Type B pancreatic cell (in vitro differentiated cells): ENCODE measurements around the gene DAD1. TPM values are rescaled to one million over a fixed set of nuclear protein-coding genes. Genes with fewer than 3 reads are reported as not detected.
A peak's percentile ranks its signal among the peaks of the same experiment; 100 is the strongest.
"Not testable (repeated sequence)": the region's sequence is repeated elsewhere in the genome, so short reads cannot be mapped to it uniquely, and the experiment has no call there.

ENCODE experiments used
- DNase-seq: peaks from one replicate; pipeline ENCODE4 v3.0.0; 2021; ENCODE audit warnings: mixed read lengths; ENCODE audit not compliant: unreplicated experiment; ENCODE audit errors: extremely low spot score
- H3K27ac Mint-ChIP-seq: 2 replicates; pipeline ENCODE4 v1.8.0; 2021; ENCODE audit warnings: mild to moderate bottlenecking, mixed read lengths
- H3K27me3 Mint-ChIP-seq: 2 replicates; pipeline ENCODE4 v1.8.0; 2021; ENCODE audit warnings: mixed read lengths
- H3K36me3 Mint-ChIP-seq: 2 replicates; pipeline ENCODE4 v1.8.0; 2021; ENCODE audit warnings: mixed read lengths
- H3K4me1 Mint-ChIP-seq: one replicate; pipeline ENCODE4 v1.8.0; 2021; ENCODE audit warnings: mixed read lengths; ENCODE audit not compliant: unreplicated experiment
- H3K4me3 Mint-ChIP-seq: 2 replicates; pipeline ENCODE4 v1.8.0; 2021; ENCODE audit warnings: mild to moderate bottlenecking, mixed read lengths
- H3K9me3 Mint-ChIP-seq: 2 replicates; pipeline ENCODE4 v1.8.0; 2021; ENCODE audit warnings: mixed read lengths
- total RNA-seq: library from RNA; stranded (reverse); gene quantifications from 2 replicates; pipeline ENCODE4 v1.2.1, GENCODE V29; 2021; ENCODE audit warnings: low replicate concordance
- TF ChIP-seq, protein P1 (sequence below): fragments of 200-600 bp; sonication (generic); conservative IDR thresholded peaks from 2 replicates; pipeline ENCODE4 v1.5.0; 2021; ENCODE audit warnings: antibody characterized with exemption, mild to moderate bottlenecking

The DAD1 gene
- total RNA-seq, 1 donor from 2014 or later: 191 TPM

DNA sequence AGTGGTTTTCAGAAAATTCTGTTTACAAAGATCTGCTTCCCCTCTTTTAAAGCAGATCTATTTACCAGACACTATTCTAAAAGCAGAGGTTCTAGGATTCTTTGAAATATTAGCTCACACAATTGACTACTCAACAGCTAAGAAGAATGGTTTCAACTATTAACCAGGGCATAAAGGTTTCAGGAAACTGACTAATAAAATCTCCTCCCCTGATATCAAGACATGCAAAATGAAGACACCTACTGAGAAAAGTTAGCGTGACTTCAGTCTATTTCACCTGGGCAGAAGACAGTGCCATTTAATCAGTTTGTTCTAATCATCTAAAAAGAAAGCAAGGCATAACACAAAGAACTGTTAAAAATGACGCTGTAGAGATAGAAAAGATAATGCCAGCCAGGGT lies 22.2 kb downstream of the DAD1 start:
- no peak for DNase-seq
- H3K9me3 Mint-ChIP-seq: no peaks in the 10 kb centered on the region
- peaks cover 29% of the 10 kb centered on the region for H3K36me3 Mint-ChIP-seq
- H3K27ac Mint-ChIP-seq: no peak overlapping the region
- H3K27me3 Mint-ChIP-seq: no peaks in the 10 kb centered on the region
- H3K4me1 Mint-ChIP-seq: peaks cover 24% of the 10 kb centered on the region
- TF ChIP-seq, protein P1, sequence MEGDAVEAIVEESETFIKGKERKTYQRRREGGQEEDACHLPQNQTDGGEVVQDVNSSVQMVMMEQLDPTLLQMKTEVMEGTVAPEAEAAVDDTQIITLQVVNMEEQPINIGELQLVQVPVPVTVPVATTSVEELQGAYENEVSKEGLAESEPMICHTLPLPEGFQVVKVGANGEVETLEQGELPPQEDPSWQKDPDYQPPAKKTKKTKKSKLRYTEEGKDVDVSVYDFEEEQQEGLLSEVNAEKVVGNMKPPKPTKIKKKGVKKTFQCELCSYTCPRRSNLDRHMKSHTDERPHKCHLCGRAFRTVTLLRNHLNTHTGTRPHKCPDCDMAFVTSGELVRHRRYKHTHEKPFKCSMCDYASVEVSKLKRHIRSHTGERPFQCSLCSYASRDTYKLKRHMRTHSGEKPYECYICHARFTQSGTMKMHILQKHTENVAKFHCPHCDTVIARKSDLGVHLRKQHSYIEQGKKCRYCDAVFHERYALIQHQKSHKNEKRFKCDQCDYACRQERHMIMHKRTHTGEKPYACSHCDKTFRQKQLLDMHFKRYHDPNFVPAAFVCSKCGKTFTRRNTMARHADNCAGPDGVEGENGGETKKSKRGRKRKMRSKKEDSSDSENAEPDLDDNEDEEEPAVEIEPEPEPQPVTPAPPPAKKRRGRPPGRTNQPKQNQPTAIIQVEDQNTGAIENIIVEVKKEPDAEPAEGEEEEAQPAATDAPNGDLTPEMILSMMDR: no peak
- H3K4me3 Mint-ChIP-seq: no peak overlapping the region

DNA sequence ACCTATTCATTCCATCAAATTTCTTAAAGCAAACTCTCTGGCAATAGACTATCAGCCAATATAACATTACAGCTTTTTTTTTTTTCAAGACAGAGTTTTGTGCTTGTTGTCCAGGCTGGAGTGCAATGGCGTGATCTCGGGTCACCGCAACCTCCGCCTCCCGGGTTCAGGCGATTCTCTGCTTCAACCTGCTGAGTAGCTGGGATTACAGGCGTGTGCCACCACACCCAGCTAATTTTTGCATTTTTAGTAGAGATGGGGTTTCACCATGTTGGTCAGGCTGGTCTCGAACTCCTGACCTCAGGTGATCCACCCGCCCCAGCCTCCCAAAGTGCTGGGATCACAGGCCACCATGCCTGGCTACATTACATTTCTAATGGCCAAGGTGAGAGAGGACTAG lies 22.8 kb downstream of the DAD1 start:
- H3K27me3 Mint-ChIP-seq, H3K9me3 Mint-ChIP-seq, DNase-seq, H3K4me3 Mint-ChIP-seq, H3K27ac Mint-ChIP-seq: not testable (repeated sequence)
- H3K36me3 Mint-ChIP-seq: peaks cover 34% of the 10 kb centered on the region
- peaks cover 30% of the 10 kb centered on the region for H3K4me1 Mint-ChIP-seq

DNA sequence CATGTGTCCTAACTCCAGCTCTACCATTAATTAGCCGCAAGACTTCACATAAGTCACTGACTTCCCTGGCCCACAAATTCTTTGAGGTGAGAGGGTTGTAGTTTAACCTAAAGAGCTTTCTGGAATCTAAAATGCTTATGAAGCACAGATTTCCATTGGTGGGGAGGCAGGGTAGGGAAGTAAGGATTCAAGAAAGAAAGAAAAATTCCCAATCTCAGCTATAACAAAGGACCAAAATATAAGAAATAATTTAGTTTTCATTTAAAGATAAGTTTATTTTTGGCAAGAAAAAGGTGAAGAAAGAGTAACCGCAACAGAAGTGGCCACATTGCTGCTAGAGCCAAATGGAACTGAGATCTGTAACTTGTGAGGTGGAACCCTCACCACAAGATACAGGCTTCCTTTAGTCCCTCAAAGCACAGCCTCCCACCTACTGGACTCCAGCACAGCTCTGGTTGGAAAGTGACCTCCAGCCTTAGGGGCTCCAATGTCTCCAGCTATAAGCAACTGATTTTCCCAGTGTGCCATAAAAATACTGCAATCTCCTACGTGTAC lies 23.6 kb downstream of the DAD1 start:
- TF ChIP-seq, protein P1: no peak
- Mint-ChIP-seq H3K27me3 (no peaks in the 10 kb centered on the region), H3K36me3 (peaks cover 31% of the 10 kb centered on the region), H3K9me3 (no peaks in the 10 kb centered on the region), H3K4me1 (peaks cover 34% of the 10 kb centered on the region), H3K27ac (peak overlapping the region; percentile 3), H3K4me3 (no peak overlapping the region)
- DNase-seq: no peak

DNA sequence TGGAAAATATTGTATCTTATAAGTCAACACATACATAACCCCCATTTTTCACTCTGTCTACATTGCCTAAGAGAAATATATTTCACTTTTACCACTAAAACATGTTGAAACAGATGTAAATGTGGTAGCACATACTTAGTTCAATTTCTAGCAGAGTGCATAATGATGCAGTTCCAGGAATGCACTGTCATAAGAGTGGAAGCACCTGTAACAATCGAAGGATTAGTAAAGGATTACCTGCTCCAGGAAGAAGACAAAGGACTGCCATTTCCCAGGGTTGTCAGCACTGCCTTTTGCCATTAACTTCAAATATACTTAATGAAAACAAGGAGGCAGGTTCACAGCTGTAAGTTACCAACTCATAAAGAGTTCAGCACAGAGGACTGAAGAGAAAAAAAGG lies 24.6 kb downstream of the DAD1 start:
- Mint-ChIP-seq H3K36me3 (peaks cover 26% of the 10 kb centered on the region), H3K9me3 (no peaks in the 10 kb centered on the region), H3K27me3 (no peaks in the 10 kb centered on the region), H3K4me1 (peaks cover 37% of the 10 kb centered on the region), H3K4me3 (no peak overlapping the region), H3K27ac (peak overlapping the region; percentile 23)
- TF ChIP-seq, protein P1: no peak
- no peak for DNase-seq

DNA sequence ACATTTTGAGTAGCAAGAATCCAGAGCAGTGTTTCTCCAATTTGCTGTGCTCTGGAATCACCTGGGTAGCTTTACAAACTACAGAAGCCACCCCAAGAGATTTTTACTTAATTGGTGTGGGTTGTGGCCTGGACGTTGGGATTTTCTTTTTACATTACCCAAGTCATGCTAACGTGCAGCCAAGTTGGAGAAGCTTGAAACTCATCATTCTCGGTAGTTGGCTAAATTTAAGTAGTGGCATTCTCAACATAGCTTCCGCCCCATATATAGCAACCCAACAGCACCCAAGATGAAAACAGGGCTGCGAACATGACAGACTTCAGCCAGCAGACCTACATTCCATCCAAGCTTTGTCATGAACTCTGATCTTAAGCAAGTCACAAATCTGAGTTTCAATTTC lies 25.0 kb downstream of the DAD1 start:
- DNase-seq: no peak
- peaks cover 41% of the 10 kb centered on the region for H3K4me1 Mint-ChIP-seq
- H3K27me3 Mint-ChIP-seq: no peaks in the 10 kb centered on the region
- no peak overlapping the region for H3K27ac Mint-ChIP-seq
- TF ChIP-seq, protein P1: no peak
- no peaks in the 10 kb centered on the region for H3K9me3 Mint-ChIP-seq
- H3K36me3 Mint-ChIP-seq: peaks cover 25% of the 10 kb centered on the region
- H3K4me3 Mint-ChIP-seq: no peak overlapping the region

DNA sequence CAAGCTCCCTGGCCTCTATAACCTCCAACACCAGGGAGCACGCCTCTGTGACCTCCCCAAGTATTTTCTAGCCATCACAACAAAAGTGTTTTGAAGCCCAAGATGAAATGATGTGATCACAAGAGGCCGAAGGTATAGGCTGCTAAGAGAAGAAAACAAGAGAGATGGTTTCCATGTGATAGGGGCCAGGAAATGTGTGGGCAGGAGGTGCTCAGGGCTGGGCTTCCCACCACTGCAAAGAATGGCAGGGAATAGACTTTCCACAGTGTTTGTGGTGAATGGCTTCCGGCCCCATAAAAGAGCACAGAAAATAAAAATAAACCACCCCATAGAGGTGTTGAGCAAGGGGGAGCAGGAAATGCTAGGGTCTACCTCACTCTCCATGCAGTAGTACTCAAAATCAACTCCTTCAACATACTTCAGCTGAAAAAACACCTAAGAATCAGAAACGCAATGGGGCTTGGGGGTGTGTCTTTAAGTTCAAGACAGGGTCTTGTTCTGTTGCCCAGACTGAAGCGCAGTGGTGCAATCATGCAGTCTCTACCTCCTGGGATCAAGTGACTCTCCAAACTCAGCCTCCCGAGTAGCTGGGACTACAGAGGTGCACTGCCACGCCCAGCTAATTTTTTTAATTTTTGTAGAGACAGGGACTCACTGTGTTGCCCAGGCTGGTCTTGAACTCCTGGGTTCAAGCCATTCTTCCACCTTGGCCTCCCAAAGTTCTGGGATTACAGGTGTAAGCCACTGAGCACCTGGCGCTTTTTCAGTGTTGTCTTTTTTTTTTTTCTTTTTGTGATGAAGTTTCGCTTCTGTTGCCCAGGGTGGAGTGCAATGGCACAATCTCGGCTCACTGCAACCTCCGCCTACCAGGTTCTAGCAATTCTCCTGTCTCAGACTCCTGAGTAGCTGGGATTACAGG lies 27.1 kb downstream of the DAD1 start:
- no peaks in the 10 kb centered on the region for H3K9me3 Mint-ChIP-seq
- DNase-seq: no peak
- H3K27me3 Mint-ChIP-seq: no peaks in the 10 kb centered on the region
- H3K36me3 Mint-ChIP-seq: peaks cover 19% of the 10 kb centered on the region
- no peak overlapping the region for H3K4me3 Mint-ChIP-seq
- TF ChIP-seq, protein P1: no peak
- peaks cover 44% of the 10 kb centered on the region for H3K4me1 Mint-ChIP-seq
- H3K27ac Mint-ChIP-seq: peak overlapping the region; percentile 72
